Nucleus accumbens (tissue), 56 donors: ENCODE results near the gene SCYGR6.
"Not testable (repeated sequence)": the region's sequence is repeated elsewhere in the genome, so short reads cannot be mapped to it uniquely, and the experiment has no call there.

Experiments used
- DNase-seq, 56 donors: peaks; one replicate each; lab custom pipeline; 2025; lab: John Stamatoyannopoulos, UW

Gene SCYGR6, protein sequence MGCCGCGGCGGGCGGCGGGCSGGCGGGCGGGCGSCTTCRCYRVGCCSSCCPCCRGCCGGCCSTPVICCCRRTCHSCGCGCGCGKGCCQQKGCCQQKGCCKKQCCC

DNA sequence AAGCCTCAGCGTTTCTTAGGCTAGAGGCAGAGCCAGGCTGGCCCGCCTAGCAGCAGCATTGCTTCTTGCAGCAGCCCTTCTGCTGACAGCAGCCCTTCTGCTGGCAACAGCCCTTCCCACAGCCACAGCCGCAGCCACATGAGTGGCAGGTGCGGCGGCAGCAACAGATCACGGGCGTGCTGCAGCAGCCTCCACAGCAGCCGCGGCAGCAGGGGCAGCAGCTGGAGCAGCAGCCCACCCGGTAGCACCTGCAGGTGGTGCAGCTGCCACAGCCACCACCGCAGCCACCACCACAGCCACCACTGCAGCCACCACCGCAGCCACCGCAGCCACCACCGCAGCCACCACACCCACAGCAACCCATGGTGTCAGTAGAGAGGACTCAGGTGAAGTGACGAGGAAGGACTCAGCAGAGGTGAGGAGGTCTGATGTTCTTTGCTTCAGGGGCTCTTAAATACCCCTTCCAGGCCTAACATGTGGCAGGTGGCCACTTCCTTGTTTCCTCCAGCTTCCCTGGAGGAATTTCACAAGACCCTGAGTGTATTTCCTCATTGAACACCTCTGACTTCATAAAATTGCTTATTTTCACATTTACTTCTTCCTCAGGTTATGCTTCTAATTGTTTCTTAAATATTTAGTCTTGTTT, at the start of gene SCYGR6:
Gene SCYGR6, minus strand, starts transcription at position 364 of the 646 bp plus-strand sequence. Its CDS starts 0 bp downstream, at position 364.
- DNase-seq = no peak

DNA sequence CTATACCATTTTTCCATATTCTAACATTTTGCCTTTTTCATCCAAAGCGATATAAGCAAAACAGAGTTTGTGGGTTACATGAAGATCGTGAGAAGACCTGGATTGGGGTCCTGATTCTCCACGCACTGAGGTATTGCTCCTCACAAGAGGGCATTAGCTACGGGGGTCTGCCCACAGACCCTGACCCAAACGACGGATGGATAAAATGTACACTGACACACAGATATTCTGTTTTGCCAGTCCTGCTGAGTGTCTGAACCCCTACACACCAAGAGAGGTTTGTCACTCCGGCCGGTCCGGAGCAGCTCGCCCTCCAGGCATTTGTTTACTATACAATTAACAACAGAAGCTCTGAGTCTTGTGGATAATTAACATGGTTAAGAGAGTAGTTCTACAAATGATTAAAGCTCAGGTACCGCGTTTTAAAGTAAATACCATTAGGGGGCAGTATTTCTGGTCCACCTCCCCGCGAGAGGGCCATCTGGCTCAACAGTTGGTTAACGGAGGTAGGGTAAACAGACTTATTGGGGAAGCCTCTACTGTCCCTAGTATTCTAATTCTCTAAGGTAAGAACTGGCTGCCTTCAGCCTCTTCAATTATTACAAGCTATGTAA, 49.6 kb upstream of the SCYGR6 start:
- no peak for DNase-seq

DNA sequence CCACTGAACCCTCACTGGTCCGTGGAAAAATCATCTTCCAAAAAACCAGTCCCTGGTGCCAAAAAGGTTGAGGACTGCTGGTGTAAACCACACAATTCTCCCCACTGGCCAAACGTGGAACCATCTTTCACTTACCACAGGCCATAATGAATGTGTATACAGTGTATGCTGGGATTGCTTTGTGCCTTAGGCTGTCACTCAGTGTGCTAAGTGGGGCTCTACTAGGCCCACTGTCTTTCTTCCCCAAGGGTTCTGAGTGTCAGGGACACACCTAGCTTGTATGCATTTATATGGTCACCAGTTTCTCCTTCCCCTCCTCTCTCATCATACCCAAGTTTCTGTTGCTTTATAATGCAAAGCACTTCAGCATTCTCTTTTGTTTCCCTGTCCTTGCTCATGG, 48.4 kb upstream of the SCYGR6 start:
- no peak for DNase-seq

DNA sequence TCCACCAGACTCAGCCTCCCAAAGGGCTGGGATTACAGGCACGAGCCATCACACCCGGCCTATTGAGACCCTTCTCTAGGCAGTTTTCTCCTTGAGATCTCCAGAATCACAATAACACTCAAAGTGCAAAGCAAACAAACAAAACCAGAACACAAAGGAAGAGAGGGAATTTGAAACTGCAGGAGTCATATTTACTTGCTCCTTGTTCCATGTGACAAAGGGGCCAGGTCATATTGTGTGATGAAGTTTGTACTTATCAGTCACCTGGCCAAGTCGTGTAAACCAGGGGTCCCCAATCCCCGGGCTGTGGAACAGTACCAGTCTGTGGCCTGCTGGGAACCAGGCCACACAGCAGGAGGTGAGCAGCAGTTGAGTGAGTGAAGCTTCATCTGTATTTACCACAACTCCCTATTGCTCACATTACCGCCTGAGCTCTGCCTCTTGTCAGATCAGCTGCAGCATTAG, 47.7 kb upstream of the SCYGR6 start:
- no peak for DNase-seq

DNA sequence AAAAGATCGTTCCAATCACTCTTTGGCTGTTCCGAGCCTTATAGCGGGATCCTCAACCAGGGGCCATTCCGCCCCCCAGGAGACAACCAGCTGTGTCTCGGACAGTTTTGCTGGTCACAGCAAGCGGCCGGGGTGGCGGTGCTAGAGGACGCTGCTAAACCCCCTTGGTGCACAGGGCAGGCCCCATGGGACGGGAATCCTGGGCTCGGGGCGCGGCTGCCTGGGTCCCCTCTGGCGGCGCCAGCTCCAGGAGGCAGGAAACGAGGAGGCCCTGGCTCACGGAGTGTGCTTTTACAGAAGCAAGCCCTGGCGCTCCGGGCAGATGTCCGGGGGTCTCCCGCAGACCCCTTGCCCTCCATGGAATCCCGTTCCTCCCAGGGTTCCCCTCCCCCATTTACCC, 43.3 kb upstream of the SCYGR6 start:
- no peak for DNase-seq

DNA sequence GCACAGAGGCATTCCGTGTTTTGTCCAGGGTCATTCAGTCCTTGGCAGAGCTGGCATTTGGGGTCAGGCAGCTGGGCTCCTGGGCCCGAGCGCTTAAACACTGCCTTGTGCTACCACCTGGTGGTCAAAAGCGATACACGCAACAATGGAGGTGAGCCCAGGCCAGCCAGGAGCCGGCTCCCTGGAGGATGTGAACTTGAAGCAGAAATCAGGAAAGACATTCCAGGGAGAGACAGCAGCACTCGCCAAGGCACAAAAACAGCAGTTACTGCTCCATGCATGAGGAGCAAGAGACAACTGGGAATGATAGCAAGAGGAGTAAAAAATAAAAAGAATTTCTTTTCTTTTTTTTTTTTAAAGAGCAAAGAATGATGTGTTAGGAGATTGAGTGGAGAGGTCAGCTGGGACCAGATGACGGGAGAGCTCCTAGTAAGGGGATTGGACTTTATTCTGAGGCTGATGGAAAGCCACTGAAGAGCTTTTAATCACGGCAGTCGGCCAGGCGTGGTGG, 41.9 kb upstream of the SCYGR6 start:
- peak in 52 of 56 donors; percentile 6 to 85 (median 57) for DNase-seq

DNA sequence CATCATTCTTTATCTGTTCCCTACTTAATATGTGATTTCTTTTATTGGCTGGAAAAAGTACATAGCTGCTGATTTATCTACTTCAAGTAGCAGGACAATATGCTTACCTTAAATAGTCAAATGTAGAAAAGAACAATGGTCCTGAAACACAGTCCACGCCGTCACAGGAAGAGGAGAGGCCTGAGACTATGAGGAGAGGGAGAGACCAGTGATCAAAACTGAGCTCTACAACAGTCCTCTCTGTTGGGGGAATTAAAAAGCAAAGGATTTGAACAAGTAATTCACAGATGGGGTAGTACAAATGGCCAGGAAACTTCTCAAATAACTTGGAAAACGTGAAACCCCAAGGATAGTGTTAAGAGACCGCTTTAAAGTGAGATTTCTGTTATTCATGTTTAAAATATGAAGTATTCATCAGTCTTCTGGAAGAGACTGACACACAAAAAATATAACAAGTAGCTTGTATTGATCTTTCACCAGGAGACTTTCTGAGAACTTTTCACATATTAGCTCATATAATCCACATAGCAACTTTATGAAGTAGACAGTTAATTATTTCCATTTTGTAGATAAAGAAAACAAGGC, 41.3 kb upstream of the SCYGR6 start:
- no peak for DNase-seq

DNA sequence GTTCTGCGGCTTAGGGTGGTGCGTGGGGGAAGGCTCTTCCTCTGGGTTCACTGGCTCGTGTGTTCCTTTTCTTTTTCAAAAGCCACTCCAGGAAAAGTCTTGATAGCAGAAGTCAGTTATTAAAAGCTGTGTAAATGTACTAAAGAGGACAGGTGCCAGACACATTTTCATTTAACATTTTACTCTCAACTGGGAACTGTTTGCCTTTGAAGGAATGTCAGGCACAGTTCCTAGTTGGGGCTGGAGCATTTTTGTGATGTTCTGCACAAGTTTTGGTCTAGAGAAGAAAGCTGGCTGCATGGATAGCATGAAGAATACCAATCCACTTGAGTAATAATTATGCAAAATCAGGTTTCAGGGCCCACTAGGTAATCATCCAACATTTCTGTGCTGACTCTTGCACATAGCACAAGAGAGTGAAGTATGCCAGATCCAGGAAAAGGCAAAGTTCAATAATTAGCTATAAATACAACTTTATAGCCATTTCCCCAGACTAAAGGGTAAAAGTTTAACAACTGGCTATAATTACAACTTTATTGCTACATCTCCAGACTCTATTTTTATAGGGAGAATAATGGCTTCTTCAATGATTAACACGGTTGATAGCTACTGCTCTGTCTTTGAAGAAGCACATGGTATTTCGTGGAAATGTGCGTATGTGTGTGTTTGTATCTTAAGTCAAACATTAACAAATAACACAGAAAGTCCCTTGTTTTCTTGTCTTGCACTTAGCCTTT, 37.4 kb upstream of the SCYGR6 start:
- DNase-seq = no peak

DNA sequence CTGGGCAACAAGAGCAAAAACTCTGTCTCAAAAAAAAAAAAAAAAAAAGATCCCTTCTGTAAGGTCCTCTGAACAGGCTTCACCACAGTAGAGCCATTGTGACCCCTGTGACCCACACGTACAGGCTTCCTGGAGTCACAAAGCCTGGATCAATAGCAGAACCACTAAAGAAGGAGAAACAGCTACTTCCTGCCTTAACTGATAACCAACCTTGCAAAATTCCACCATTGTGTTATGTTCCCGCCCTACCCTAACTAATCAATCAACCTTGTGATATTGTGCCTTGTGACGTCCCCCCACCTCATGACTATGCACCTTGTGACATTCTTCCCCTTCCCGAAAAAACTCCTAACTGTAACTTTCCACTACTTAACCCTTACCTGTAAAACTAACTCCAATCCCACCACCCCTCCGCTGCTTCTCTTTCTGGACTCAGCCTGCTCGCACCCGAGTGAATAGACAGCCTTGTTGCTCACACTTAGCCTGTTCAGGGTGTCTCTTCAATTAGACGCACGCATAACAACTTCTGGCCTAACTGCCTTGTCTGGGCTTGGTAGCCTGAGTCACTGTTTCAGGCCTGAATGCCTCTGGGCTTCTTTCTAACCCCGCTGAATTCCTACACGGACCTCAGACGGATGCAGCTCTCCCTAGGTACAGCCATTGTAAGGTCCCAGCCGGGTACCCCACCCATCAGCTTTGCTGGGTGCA, 35.0 kb upstream of the SCYGR6 start:
- DNase-seq = no peak

DNA sequence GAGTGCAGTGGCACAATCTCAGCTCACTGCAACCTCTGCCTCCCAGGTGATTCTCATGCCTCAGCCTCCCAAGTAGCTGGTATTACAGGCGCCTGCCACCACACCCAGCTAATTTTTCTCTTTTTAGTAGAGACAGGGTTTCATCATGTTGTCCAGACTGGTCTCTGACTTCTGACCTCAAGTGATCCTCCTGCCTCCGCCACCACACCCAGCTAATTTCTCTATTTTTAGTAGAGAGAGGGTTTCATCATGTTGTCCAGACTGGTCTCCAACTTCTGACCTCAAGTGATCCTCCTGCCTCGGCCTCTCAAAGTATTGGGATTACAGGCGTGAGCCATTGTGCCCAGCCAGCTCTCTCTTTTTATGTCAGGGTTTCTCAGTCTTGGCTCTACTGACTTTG, 31.7 kb upstream of the SCYGR6 start:
- DNase-seq = not testable (repeated sequence)

DNA sequence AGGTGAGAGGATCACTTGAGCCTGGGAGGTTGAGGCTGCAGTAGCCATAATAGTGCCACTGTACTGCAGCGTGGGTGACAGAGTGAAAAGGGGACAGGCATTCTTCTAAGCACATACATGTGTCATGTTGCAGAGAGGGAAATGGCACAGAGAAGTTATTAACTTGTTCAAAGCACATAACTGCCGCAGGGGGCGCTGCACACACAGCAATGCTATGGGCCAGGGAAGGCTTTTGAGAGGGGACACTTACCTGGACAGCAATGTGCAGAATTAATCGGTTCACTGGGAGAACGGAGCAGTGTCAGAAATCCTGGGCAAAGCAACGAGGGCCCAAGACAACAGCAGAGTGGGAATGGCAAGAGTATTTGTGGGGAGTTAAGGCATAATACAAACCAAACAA, 23.5 kb upstream of the SCYGR6 start:
- DNase-seq = no peak

DNA sequence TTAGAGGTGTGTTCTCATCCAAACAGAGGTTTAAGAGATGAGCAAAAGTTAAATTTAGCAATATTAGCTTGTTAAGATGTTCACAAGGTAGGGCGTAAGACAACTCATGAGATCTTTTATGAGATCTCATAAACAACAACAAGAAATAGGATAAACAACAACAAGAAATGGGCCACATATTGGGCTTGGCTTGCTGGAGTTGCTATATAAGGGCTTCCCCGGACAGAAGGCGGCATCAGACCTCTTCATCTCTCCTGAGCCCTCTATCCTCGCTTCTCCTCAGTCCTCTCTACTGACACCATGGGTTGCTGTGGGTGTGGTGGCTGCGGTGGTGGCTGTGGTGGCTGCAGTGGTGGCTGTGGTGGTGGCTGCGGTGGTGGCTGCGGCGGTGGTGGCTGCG, 21.0 kb upstream of the SCYGR6 start, which contains the start of gene SCYGR8:
Gene SCYGR8, plus strand, starts transcription at position 301 of the 400 bp plus-strand sequence. Its CDS starts 0 bp downstream, at position 301.
- no peak for DNase-seq

DNA sequence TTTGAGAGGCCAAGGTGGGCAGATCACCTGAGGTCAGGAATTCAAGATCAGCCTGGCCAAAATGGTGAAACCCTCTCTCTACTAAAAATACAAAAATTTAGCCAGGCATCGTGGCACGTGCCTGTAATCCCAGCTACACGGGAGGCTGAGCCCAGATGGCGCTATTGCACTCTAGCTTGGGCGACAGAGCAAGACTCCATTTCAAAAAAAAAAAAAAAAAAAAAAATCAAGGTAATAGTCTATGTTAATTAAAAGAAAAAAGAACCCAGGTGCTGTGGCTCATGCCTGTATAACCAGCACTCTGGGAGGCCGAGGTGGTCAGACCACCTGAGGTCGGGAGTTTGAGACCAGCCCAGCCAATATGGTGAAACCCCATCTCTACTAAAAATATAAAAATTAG, 16.1 kb upstream of the SCYGR6 start:
- not testable (repeated sequence) for DNase-seq

DNA sequence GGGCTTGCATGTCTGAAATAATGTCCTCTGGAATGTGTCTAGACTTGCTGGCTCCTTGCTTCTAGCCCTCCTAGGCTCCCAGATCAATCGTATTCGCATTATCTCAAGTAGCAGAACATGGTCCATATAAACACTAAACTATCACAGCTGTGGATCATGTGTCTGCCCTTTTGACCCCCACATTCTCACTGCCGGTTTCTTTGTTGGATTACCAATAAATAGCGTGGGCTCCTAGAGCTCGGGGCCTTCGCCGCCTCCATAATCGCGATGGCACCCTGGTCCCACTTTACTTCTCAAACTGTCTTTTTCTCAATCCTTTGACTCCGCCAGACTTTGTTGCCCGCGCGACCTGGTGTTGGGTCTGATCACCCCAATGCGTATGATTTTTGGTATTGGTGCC, 14.8 kb upstream of the SCYGR6 start:
- no peak for DNase-seq

DNA sequence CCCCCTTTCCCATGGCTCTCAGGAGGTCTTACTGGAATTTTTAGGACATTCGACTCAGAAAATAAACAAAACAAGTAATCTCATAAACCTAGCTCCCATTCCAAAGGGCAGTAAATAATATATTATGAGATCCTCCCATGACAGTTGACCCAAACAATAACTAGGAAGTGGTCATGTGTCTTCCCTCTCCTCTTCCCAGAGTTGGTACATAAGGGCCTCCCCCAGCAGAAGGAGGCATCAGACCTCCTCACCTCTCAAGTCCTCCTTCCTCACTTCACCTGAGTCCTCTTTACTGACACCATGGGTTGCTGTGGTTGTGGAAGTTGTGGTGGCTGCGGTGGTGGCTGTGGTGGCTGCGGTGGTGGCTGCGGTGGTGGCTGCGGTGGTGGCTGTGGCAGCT, 3.5 kb upstream of the SCYGR6 start, which contains the start of gene SCYGR7:
Gene SCYGR7, plus strand, starts transcription at position 301 of the 400 bp plus-strand sequence. Its CDS starts 0 bp downstream, at position 301.
- DNase-seq = no peak

DNA sequence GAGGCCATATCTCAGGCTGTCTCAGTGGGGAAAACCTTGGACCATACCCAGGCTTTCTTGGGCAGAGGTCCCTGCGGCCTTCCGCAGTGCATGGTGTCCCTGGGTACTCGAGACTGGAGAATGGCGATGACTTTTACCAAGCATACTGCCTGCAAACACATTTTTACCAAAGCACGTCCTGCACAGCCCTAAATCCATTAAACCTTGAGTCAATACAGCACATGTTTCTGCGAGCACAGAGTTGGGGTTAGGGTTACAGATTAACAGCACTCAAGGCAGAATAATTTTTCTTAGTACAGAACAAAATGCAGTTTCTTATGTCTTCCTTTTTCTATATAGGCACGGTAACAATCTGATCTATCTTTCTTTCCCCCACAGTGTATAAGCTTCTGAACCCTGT, 1.7 kb downstream of the SCYGR6 start:
- DNase-seq = not testable (repeated sequence)

DNA sequence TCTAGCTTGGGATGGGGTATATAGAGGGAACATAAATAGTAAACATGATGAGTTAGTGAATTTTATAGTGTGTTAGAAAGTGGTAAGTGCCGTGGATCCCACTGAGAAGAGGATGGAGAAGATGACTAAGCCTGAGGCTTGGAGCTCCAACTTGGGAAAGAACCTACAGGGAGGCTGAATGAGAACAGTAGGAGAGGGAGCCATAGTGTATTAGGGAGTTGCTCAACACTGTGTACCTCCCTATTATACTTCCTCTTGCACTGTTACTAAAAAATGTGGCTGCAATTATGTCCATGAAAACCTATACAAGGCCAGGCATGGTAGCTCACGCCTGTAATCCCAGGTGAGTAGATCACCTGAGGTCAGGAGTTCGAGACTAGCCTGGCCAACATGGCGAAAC, 3.9 kb downstream of the SCYGR6 start:
- DNase-seq = no peak

DNA sequence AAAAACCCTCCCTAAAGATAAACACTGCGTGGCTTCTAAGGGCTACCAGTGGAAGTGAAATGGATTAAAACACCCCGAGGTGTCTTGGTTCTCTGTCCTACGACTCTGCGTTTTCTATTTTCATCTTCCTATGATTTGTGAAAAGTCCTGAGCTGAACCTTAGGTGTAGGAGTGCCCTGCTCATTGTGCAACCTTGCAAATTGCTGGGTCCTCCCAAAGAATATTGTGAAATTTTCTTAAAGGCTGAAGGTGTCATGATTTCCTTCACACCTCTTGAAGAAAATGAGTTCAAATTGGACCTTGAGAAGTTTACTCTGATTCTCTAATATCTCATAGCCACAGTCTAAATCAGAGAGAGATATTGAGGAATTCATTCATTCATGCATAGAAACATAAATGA, 4.9 kb downstream of the SCYGR6 start:
- DNase-seq = no peak

DNA sequence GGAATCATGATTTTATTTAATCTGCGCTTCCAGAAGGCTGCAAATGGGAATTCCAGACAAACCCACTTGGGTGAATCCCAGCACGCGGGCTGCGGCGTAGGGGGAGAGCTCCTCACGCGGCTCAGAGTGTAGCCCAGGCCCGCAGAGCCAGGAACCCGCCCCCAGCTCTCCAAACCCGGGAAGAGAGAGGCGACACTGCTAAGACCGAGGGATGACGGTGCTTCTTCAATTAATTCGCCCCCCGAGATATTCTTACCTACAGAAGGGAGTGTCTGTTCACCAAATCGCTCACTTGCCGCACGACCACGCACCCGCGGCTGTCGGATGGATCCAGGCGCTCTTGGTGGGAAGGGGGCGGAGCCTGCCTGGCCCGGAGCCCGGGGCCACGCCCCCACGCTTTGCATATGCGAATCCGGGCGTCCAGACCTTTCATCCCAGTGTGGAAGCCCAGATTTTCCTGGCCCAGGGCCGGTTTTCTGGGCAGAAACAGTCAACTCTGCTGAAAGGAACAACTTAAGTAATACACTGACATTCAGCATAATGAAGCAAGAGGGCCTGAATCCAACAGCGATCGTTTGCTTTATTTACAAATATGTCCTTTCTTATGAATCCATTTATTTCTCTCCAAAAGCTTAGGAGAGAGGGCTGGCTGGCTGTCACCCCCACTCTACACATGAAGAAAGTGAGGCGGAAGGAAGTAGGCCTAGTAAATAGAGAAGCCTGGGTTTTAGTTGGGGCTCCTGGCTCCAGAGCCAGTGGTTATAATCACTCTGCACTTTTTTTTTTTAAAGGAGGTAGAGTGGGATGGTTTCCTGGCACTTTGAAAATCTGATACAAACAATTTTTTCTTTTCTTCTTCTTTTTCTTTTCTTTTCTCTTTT, 6.6 kb downstream of the SCYGR6 start, which contains the start of gene SLC19A3:
Gene SLC19A3, minus strand, starts transcription at position 342 of the 881 bp plus-strand sequence. CDS start 15,710 bp downstream, outside the sequence.
- DNase-seq = peak; percentile 9 to 87 (median 65)
